Brain microvascular endothelial cell (primary cell): ENCODE data around the gene OSGIN1.

Source experiments
- DNase-seq: peaks from one replicate; pipeline ENCODE4 v3.0.0-alpha.2; 2020
- H3K27ac ChIP-seq: fragments of 250-450 bp; sonication (Bioruptor Pico); 2 replicates; pipeline ENCODE4 v1.5.1; 2020; ENCODE audit warnings: mild to moderate bottlenecking, moderate library complexity
- H3K27me3 ChIP-seq: fragments of 250-450 bp; sonication (Bioruptor Pico); replicated peaks from 2 replicates; pipeline ENCODE4 v1.5.1; 2020; ENCODE audit warnings: mild to moderate bottlenecking
- H3K36me3 ChIP-seq: fragments of 250-450 bp; sonication (Bioruptor Pico); replicated peaks from 2 replicates; pipeline ENCODE4 v1.5.1; 2020; ENCODE audit warnings: mild to moderate bottlenecking
- H3K4me3 ChIP-seq: 2 replicates; pipeline ENCODE4 v1.5.1; 2011; ENCODE audit warnings: low read depth, mild to moderate bottlenecking, control low read depth, low read length, moderate library complexity
- CTCF ChIP-seq: IDR thresholded peaks from 2 replicates; pipeline ENCODE4 v1.5.1; 2011; ENCODE audit warnings: low read depth, mild to moderate bottlenecking, moderate library complexity, low read length, control low read depth, inconsistent platforms; ENCODE audit errors: missing control alignments
- in situ Hi-C: cut with HindIII; loops from 2 replicates; pipeline ENCODE4 v1.10.0; 2017; ENCODE audit warnings: low sequenced_read_pairs, low pct_ligation_motif_present

Gene OSGIN1

GRCh38 chr16:83924686-83925085, 28.4 kb upstream of the OSGIN1 start:
- in situ Hi-C loops: no loop called here
- Histone ChIP-seq H3K36me3 (no peaks in the 10 kb centered on the region), H3K27me3 (no peaks in the 10 kb centered on the region), H3K27ac (no peak overlapping the region), H3K4me3 (no peak overlapping the region)
- no peak for DNase-seq
- no peak for TF ChIP-seq CTCF

DNA sequence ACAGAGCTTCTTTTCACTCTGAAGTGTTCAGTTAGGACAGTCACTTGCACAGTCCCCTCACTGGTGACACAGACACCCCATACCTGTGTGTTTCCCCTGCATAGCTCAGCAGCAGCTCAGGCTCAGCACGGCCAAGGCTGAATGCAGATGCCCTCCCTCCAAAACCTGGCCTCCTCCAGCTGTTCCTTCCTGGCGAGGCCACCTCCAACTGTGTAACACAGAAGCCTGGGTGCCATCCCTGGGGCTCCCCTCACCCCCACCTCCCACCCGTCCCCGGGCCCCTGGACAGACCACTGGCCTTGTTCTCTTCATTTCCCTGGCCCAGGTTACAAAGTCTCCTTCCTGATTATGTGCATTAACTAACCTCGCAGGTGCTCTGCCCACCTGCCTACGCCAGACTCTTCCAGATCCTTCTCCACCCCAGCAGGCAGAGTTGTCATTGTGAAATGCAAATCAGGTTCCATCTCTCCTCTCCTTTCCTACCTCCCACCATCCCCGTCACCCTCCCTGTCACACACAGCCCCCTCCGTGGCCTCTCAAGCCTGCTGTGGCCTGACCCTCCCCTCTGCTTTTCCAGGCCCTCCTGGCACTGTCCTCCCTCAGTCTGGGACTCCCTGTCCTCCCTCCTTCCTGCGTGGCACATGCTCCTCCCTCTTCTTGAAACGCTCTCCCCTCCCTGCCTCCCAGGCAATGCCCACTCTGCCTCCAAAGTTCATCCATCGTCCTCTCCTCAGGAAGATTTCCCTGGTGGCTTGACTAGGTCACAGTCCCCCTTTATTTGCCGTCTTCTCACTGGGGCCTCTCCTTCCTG, 27.7 kb upstream of the OSGIN1 start:
- no peak for TF ChIP-seq CTCF
- Histone ChIP-seq H3K27me3 (no peaks in the 10 kb centered on the region), H3K27ac (no peak overlapping the region), H3K36me3 (no peaks in the 10 kb centered on the region), H3K4me3 (no peak overlapping the region)
- no peak for DNase-seq
- in situ Hi-C loops: no loop called here

- H3K27ac ChIP-seq: no peak overlapping the region
- H3K4me3 ChIP-seq: no peak overlapping the region
- H3K36me3 ChIP-seq: no peaks in the 10 kb centered on the region
- no peak for TF ChIP-seq CTCF
- in situ Hi-C loops: no loop called here
- no peaks in the 10 kb centered on the region for H3K27me3 ChIP-seq
- DNase-seq: no peak
Measured at GRCh38 chr16:83925957-83926725, 26.9 kb upstream of the OSGIN1 start.

GRCh38 chr16:83926726-83927397, 26.2 kb upstream of the OSGIN1 start:
- TF ChIP-seq CTCF: peak; percentile 97
- Histone ChIP-seq H3K4me3 (no peak overlapping the region), H3K27me3 (no peaks in the 10 kb centered on the region), H3K36me3 (no peaks in the 10 kb centered on the region), H3K27ac (no peak overlapping the region)
- in situ Hi-C loops: no loop called here
- DNase-seq: peak; percentile 51

GRCh38 chr16:83928341-83929055, 24.5 kb upstream of the OSGIN1 start:
- Histone ChIP-seq H3K27ac (no peak overlapping the region), H3K4me3 (no peak overlapping the region), H3K27me3 (no peaks in the 10 kb centered on the region), H3K36me3 (no peaks in the 10 kb centered on the region)
- in situ Hi-C loops: no loop called here
- TF ChIP-seq CTCF: no peak
- DNase-seq: peak; percentile 43
